CD4-positive, alpha-beta T cell treated with Interleukin-15 for 4 hours (primary cell): ENCODE results near the gene CD44.

Experiments used
- DNase-seq: peaks from one replicate; pipeline ENCODE4 v3.0.0-alpha.2; 2020; ENCODE audit warnings: low spot score

CD44 gene

DNA sequence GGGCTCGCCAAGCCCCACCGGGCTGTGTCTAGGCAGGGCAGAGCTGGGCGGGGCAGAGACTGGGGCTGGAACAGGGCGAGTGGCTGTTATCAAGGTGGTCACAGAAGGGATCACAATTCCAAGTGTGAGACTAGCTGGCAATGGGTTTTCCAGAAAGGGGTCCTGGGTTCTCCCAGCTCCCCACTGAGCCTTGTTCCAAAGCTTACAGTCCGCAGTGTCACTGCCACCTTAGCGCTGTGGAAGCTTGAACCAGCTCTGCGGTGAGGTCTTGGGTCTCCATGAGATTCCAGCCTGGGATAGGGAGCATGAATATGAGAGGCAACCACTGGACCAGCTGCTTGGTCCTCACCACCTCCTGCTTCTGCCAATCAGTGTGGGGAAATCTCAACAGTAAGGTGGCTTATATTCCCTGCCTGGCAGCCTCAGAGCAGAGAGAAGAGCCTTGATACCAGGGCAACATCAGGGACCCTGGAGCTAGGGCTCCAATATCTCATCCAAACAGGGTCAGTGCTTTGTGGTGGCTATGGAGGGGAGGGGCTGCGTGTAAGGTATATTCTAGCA lies 831 bp downstream of the CD44 start:
- DNase-seq = no peak

DNA sequence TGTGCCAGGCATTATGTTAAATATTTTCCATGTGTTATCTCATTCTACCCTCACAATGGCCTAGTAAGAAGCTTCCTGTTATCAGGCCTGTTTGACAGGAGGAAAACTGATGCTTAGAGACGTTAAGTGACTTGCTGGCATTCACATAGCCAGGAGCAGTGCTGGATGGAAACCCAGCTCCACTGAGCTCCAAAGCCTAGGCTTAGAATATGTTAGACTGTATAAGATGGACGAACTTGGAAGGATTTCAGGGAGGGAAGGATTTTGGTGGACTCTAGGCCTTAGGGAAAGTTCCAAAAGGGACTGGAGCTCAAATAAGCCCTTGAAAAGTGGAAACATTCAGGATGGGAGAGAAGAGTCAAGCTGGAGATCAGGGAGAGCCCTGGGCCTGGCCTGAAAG lies 2.1 kb downstream of the CD44 start:
- no peak for DNase-seq

DNA sequence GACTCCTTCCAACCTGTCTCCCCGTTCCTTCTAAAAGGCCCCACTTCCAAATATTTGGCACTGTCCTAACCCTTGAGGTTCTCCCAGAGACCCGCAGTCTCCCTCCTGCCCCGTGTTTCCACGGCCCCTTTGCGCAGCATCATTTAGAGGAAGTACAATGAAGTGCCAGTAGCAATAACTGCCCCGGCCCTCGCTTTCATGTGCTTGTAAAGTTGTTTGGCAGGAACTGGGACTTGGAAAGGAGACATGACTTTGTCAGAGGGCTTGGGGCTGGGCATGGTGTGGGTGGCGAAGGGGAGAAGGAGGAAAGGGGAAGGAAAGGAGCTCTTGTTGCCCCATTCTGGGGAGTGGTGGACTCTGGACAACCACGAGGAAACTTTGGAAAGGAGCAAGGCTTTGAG lies 2.6 kb downstream of the CD44 start:
- no peak for DNase-seq

DNA sequence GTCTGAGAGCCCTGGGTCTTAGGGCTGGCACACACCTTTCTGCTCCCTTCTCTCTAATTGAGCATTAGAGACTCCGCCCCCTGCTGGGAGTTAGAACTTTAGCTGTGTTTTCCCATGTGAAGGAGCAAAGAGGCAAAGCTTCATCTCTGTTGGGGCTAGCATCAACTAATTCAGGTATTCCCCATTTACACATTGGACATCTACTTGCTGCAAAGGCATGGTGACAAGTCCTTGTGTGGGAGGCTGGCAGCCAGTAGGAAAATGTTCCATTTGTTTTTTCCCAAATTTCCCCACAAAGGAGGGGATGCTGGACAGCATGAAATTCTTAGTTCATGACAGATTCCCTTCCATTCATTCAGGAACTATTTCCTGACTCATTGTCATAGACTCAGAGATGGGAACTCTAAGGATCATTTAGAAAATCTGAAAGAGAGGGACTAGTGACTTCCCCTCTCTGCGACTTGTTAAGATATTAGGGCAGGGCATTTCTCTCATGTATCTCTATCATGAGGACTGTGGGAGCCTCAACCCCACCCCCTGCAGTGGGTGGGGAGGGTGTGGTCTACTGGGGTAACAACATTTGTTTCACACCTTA lies 3.6 kb downstream of the CD44 start:
- DNase-seq = peak; percentile 69

DNA sequence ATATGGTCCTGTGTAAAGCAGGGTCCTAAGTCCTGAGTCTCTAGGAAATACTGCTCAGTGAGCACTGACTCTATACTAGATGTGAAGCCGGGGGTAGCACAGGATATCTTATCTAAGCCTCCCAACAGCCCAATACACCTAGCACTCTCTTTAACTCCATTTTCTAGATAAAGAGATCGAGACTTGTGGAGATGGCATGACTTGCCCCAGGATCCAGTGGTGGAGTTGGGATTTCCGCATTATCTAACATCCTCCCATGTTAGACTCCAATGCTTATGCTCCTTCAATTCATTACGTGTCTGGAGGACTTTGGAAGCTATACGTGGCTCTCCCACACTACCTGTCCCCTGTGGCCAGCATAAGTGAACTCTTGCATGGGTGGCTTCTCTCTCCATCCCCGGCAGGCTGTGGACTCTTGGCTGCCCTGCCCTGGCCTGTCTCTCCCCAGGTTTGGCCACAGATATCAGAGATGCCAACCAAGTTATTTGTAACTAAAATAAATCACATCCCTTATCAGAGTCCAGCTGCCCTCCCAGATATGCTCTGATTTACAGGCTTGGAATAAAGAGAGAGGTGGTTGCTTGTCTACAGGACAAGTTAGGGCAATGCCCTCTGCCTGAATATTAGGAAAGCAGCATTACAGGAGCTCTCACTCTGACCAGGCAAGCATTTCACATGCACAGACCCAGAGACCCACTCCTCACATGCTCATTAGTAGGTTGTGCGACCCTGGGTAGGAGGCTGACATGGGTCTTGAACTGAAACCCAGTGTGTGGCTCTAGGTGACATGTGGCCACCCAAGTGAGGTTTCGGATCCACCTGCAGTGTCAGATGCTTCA lies 4.5 kb downstream of the CD44 start:
- DNase-seq = no peak

DNA sequence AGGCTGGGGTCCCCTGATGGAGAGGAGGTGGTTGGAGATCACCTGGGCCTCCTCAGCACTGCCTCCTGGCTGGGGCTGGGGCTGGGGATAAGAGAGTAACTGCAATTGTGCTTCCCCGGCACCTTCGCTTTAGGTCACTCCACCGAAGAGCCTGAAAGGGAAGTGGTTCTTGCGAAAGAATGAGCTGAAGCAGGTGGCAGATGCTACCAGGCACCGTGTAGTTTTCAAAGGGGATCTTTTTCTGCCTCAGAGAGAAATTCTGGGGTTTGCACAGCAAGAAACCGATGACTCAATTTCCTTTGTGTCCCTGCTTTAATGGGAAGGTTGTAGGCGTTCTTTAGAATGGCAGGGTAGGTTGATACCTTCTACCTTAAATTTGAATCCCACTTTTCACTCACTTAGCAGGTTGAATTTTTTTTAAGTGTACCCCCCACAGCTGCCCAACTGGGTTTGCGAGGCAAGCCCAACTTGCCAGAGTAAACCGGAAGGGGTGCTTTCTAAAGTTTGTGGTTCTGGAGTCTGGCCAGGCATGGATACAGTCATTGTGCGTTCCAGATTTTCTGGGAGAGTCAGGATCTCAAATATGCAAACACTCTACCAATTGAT lies 5.3 kb downstream of the CD44 start:
- peak; percentile 76 for DNase-seq

DNA sequence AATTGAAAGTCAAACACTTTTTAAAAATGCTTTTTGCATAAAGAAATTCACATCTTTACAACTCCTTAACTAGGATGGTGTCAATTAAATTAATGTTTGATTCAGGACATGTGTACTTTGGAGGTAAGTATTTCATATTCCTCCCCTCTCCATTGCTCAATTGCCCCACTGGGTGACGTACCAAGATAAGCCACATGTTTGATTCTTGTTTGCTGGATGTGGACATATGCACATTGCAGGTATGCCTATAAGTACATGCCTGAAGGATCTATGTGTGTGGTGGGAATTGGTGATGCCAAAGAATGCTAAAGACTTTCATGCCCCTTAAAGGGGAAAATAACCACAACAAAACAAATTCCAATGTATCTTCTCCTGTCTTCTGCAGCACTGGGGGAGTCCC lies 5.8 kb downstream of the CD44 start:
- no peak for DNase-seq

DNA sequence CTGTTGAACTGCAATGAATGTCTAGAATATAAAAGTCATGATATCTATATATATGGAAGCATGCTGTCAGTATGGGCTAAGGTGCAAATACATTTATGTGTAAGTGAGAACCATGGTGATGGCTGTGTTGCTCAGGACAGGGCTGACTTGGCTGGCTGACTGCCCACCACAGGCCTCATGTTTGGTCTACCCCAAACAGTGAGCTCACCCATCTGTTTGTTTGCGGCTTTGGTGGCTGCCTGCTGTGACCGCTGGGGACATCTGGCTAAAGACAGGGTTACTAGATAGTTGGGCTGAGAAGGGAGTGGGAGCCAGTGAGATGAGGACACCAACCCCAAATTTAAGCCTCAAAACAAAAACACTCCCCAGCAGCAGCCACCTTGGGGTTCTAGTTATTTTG lies 6.3 kb downstream of the CD44 start:
- DNase-seq = peak; percentile 61

DNA sequence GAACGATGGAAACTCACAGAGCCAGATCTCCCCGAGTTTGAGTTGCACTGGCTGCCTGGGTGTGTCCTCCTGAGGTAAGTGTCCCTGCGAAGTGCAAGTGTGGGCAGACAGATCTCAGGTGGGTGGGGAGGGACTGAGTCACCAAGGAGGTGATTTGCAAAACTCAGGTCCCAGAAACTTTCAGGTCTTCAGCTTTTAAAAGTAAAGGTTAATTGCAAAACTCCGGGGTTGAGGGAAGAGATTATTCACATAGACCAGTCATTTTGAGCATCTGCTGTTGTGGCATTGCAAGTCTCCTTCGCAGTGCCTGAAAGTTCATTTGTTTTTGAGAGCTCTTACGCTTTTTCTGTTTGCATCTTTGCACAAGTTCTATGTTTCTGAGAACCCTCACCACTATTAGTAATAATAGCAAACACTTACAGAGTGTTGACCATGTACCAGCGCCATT lies 7.1 kb downstream of the CD44 start:
- peak; percentile 84 for DNase-seq

DNA sequence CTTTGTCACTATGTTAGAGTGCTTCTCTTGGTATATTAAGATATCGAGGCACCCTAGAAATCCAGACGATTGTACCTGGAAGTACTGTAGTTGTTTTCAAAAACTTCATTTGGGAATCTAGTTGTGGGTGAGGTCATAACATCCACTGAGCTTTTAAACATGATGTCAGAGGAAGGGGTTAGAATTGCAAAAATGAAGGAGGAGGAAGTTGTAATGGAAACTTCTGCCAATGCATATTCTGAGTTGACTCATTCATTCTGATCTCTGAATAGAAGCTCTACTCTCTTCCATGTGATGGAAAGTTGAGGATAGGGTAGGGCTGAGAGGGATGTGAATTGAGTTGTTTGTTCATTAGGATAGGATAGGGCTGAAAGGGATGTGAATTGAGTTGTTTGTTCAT lies 7.7 kb downstream of the CD44 start:
- no peak for DNase-seq

DNA sequence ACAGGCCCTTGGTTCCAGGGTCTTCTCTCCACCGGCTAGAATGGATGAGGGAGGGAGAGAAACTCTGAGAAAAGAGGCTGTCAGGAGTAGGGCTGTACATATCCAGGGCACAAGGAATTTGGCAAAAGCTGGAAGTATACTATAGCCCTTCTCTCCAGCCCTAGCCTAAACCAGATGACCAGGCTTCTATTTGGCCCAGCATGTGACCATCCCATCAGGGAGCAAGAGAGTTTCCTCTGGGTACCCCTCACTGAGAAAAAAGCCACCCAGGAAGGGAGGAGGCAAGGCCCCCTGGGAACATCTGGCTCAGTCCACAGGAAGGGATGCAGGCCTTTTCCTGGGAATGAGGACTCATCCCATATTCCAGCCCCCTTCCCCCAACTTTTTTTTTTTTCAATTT lies 8.3 kb downstream of the CD44 start:
- no peak for DNase-seq

DNA sequence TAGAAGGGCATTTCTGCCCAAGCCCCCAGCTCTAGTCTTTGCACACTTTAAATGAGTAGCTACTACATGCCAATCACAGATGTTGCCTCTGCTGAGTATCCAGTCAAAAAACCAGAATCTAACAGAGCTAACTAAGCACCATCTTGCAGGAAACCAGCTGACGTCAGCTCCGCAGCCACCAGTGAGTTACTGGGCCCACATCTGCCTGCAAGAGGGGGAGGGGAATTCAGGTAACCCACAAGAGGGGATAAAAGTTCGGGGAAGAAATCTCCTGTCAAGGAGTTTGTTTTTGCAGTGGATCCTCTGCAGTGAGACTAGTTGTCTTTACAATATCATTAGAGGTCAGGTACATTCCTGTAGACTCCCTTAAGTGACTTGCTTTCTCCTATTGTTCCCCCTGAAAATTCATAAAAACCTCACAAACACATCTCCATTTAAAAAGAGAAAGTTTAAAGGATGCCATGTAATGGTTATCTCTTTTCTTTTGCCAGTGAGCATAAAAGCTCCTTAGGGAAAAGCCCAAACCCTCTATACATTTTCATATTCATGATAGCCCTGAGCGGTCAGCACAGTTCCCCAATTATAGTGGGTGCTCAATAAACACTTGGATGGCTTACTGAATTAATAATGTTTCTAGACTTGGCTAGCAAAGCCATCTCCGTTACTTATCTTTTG lies 9.3 kb downstream of the CD44 start:
- no peak for DNase-seq

DNA sequence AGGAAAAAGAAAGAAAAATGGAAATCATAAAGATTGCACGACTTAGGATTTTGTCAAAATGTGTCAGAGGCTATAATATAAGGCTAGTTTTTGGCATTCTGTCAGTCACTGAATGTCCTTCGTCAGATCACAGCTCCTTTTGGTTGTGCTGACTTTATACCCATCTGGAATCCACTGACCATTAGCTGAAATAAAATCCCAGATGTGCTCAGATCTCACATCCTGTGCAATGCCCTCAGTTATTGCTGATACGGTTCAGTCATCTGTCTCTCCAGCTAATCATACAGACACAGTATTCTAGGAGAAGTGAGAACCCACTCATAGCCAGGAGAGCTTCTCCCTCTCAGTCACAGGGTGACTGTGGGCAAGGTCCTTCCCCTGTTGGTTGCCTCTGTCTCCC lies 11.5 kb downstream of the CD44 start:
- no peak for DNase-seq

DNA sequence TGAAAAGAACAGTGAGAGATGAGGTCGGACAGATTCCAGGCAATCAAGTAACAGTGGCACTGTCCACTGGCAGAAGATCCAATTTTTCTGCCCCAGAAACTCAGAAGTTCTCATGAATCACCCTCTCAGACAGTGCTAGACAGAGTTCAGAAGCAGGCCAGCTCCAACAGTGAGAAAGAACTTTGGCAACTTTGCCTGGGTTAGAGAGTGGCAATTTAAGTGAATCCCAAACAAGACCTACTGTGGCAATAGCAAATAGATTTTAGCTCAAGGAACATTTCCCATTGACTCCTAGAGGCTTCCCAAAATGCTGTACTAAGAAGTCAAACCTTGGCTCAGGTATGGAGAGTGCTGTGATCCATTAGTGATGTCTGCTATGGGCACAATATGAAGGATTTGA lies 12.3 kb downstream of the CD44 start:
- DNase-seq = no peak

DNA sequence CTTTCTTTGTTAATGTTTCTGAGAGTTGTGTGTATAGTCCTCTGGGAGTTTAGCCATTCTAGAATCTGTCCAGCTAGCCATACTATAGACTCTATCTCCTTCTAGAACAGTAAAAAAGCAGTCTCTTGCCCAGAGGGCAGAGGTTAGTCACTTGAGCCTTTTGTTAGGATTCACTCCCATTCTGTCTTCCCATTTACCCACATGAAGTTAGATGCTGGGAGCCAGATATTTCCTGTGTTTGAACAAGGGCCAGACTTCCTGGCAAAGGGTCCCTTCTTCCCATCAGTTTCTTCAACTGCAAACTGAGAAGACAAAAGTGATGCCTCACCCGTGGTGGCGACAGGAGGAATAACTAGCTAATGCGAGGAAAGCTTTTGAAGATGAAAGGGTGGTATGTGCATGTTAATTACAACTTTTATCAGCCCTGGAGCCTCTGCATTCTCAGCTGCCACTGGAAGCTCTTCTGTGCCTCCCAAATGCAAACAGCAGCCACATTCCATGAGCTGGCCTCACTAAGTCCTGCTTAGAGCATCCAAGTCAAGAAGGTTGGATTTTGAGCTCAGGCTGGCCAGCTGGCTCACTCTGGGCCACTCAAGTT lies 12.8 kb downstream of the CD44 start:
- DNase-seq = no peak

DNA sequence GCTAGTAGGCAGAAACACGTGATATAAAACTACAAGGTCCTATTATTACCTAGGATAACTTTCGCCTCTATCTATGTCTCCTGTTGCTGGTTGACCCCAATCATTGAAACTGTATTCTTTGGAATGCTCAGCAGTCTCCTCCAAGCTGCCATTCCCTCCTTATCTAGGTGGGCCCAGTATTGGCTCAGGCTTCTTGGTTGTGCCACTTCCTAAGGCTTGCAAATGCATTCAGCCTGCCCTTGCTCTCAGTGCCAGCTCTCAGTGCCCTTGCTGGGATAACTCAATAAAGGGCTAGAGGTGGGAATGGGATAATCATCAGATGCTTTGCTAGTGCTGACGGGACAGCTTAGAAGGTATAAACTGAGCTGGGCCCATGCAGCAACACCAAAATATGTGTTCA lies 13.6 kb downstream of the CD44 start:
- DNase-seq = no peak

DNA sequence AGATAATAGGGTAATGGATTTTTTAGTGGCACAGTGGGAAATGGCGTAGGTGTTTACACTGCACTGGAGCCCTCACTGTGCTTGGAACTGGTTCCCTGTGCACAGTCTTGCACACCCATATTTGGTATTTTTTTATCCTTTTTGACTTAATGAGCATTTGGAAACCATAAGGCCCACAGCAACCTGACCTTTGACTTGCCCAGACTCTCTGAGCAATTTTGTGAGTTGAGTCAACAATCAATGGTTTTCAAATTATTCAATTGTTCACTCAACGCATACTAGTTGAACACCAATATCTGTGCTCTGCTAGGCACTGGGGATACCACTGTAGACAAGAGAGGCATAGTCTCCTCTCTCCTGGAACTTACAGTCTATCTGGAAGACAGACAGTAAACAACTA lies 14.3 kb downstream of the CD44 start:
- DNase-seq = no peak

DNA sequence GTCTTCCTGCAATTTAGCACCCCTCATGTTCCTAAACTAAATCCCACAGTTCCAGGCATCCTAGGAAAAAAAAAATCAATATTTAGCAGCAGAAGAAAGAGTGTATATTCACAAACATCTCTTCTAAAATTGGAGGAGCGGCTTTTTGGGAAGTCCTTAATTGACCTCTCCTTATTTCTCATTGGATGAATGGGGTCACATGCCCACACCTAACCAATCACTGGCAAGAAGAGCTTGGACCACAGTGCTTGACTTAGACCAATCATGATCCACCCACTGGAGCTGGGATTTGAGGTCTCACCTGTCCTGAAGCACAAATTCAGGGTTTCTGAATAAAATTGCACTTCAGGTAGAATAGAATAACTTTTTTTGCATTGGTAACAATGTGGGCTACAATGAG lies 16.0 kb downstream of the CD44 start:
- DNase-seq = no peak

DNA sequence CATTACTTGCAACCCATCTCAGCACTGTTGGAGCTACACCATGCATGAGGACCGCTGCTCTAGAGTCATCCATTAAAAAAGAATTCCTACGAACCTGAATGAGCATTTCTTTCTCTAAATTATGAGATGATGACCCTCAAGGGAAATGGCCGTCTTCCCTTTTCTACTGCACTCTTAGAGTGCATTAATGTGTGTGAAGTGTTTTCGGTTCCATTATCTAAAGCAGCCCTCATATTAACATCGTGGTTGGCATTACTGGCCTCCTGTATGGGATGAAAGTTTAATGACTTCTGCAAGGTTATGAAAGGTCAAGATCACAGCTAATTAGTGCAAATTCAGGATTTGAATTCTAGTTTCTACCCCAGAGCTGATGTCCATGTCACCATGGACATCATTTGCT lies 16.7 kb downstream of the CD44 start:
- no peak for DNase-seq

DNA sequence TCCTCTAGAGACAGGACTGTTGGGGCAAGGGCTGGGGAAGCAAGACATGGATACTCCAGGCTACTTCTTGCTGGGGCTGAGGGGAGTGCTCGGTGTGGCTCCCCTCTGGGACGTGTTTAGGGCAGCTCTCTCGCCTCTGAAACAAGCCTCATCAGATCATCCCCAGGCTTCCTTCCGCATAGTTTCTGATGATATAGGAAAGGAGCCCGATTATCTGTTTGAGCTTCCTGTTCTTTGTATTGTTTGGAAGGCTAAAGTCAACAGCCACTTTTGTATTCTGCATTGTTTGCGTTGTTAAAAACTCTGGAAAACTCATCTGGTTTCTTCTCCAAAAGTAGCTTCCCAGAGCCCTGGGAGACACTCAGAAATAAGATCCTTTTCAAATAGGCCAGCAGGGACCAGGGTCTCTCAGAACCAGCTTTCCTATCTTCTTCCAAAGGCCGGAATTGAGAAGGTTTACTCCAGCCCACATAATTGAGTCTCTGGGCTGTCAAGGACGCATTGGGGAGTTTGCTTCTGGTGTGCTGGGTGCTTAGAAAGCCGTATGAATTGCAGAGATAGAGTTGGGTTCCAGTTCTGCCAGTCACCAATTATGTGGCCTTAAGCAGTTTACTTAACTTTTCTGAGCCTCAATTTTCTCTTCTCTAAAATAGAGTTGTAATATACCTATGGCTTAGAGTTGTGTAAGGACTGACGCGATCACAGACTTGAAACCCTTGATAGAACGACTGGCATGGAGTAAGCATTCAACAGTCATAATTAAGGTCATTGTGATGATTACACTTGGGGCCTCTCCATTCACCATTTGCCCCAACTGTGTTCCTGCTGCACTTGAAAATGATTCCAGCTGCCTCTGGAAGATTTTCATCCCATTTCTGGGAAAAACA lies 19.1 kb downstream of the CD44 start:
- DNase-seq = no peak
